Stomach (tissue), 4 donors: ENCODE measurements around the gene LGMN.

Source experiments
- CTCF ChIP-seq, 7 experiments: fragments of 450-650 bp in 4 of 7; fragments of 200-600 bp in 3 of 7; sonication (generic) in 3 of 7; IDR thresholded peaks; one replicate each; pipeline ENCODE4 v1.5.1; 2016 to 2019; ENCODE audit warnings: antibody characterized with exemption in 7 of 7, control low read depth in 2 of 7, mild to moderate bottlenecking in 1 of 7
- EP300 ChIP-seq: sonication (generic); formaldehyde crosslinking; IDR thresholded peaks from one replicate; pipeline ENCODE4 v1.6.1; 2017; ENCODE audit warnings: antibody characterized with exemption
- POLR2A ChIP-seq, 4 donors: fragments of 450-650 bp; IDR thresholded peaks; one replicate each; pipeline ENCODE4 v1.6.1; 2016; ENCODE audit warnings: antibody characterized with exemption in 4 of 4, control low read depth in 2 of 4, mild to moderate bottlenecking in 1 of 4, moderate library complexity in 1 of 4
- POLR2AphosphoS5 ChIP-seq, 3 donors: sonication (generic); formaldehyde crosslinking; IDR thresholded peaks; one replicate each; pipeline ENCODE4 v1.6.1; 2016; ENCODE audit warnings: antibody characterized with exemption in 3 of 3

- no peak for TF ChIP-seq CTCF (IDR thresholded peaks at IDR 0.05)
- no peak for TF ChIP-seq EP300
- no peak for TF ChIP-seq POLR2A (IDR thresholded peaks at IDR 0.05)
- no peak for TF ChIP-seq POLR2AphosphoS5 (IDR thresholded peaks at IDR 0.05)
Observed at GRCh38 chr14:92701826-92702225, 46.6 kb downstream of the LGMN start.
